Esophagus squamous epithelium (tissue), 4 donors: ENCODE measurements around the gene ALDH18A1.

ENCODE experiments used
- CTCF ChIP-seq, 6 experiments: fragments of 450-650 bp in 4 of 6; fragments of 200-600 bp in 2 of 6; sonication (generic) in 2 of 6; IDR thresholded peaks; one replicate each; pipeline ENCODE4 v1.5.1; 2016 to 2019; ENCODE audit warnings: antibody characterized with exemption in 6 of 6, mild to moderate bottlenecking in 4 of 6, moderate library complexity in 4 of 6
- POLR2A ChIP-seq, 4 donors: fragments of 450-650 bp; IDR thresholded peaks; one replicate each; pipeline ENCODE4 v1.6.1; 2017; ENCODE audit warnings: antibody characterized with exemption in 4 of 4, mild to moderate bottlenecking in 4 of 4, moderate library complexity in 3 of 4

- TF ChIP-seq CTCF (IDR thresholded peaks at IDR 0.05) = no peak
- TF ChIP-seq POLR2A (IDR thresholded peaks at IDR 0.05) = no peak
These were observed 8.4 kb downstream of the ALDH18A1 start for GRCh38 chr10:95648138-95648537.
